DND-41 (cell line): ENCODE measurements around the gene DENND1A.

Experiments
- ATAC-seq: fragments of 200-7000 bp; cut with Tn5 transposase; 3 replicates; pipeline ENCODE4 v1.9.1; 2021; ENCODE audit warnings: low read depth; ENCODE audit not compliant: insufficient read depth
- DNase-seq: peaks from one replicate; pipeline ENCODE4 v3.0.0-alpha.2; 2020
- H2AFZ ChIP-seq: 2 replicates; pipeline ENCODE4 v1.6.0; 2012; ENCODE audit warnings: low read depth, low read length
- H3K27ac ChIP-seq: 2 replicates; pipeline ENCODE4 v1.5.1; 2012; ENCODE audit warnings: low read length, inconsistent platforms
- H3K27me3 ChIP-seq: fragments of 200-600 bp; sonication (generic); 2 replicates; pipeline ENCODE4 v1.6.0; 2012; ENCODE audit warnings: low read length, mild to moderate bottlenecking, inconsistent platforms; ENCODE audit not compliant: insufficient read depth, poor library complexity
- H3K36me3 ChIP-seq: 2 replicates; pipeline ENCODE4 v1.5.1; 2012; ENCODE audit warnings: low read length, inconsistent platforms; ENCODE audit not compliant: insufficient read depth
- H3K4me1 ChIP-seq: 2 replicates; pipeline ENCODE4 v1.5.1; 2012; ENCODE audit warnings: mild to moderate bottlenecking, low read length; ENCODE audit not compliant: insufficient read depth
- H3K4me2 ChIP-seq: 2 replicates; pipeline ENCODE4 v1.6.0; 2012; ENCODE audit warnings: mild to moderate bottlenecking, moderate library complexity, low read length, inconsistent platforms; ENCODE audit not compliant: insufficient read depth
- H3K4me3 ChIP-seq, 2 experiments: fragments of 200-600 bp in 1 of 2; shearing (Covaris generic) in 1 of 2; 2 replicates each; pipeline ENCODE4 v1.5.1; 2012 to 2016; ENCODE audit warnings: inconsistent platforms in 2 of 2, low read length in 2 of 2, mild to moderate bottlenecking in 2 of 2, low read depth in 1 of 2, moderate library complexity in 1 of 2
- H3K79me2 ChIP-seq: 2 replicates; pipeline ENCODE4 v1.6.0; 2012; ENCODE audit warnings: low read length, inconsistent platforms; ENCODE audit not compliant: insufficient read depth
- H3K9ac ChIP-seq: 2 replicates; pipeline ENCODE4 v1.6.0; 2012; ENCODE audit warnings: low read depth, mild to moderate bottlenecking, inconsistent platforms, low read length, moderate library complexity
- H3K9me3 ChIP-seq: 2 replicates; pipeline ENCODE4 v1.5.1; 2012; ENCODE audit warnings: low read length, moderate library complexity, mild to moderate bottlenecking, inconsistent platforms; ENCODE audit not compliant: insufficient read depth, severe bottlenecking
- H4K20me1 ChIP-seq: 2 replicates; pipeline ENCODE4 v1.6.0; 2012; ENCODE audit warnings: low read length; ENCODE audit not compliant: insufficient read depth
- EZH2 ChIP-seq: IDR thresholded peaks from 3 replicates; pipeline ENCODE4 v1.6.1; 2012; ENCODE audit warnings: borderline replicate concordance, low read depth, mild to moderate bottlenecking, moderate library complexity, low read length, inconsistent platforms; ENCODE audit not compliant: severe bottlenecking
- TF ChIP-seq, protein P1 (sequence below): IDR thresholded peaks from 2 replicates; pipeline ENCODE4 v1.5.1; 2012; ENCODE audit warnings: borderline replicate concordance, low read length, moderate library complexity, mild to moderate bottlenecking; ENCODE audit not compliant: poor library complexity, severe bottlenecking; ENCODE audit errors: extremely low read depth

DENND1A gene

DNA sequence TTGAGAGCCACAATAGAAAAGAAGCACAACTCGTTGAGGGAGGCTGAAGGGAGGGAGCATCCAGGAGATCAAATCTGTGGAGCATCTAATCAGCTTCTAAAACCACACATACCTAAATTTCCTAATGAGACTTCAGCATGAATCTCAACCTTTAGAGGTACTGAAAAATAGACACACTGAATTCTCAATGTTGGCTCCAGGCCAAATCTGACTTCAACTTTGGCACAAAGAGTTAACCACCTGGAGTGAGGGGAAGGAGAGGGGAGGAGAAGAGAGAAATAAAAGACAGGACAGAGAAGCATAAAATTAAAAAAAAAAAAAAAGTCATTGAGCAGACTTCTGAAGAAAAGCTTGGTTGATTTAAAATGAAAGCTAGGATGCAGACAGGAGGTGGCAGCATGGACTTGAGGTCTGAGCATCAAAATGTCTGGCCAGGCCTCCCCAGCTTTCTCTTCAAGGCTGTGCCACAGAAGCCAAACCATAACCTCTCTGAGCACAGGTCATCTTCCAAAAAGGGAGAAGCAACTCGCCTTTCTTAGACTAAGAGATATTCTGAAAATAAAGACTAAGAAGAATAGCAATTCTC is 205.6 kb downstream of the DENND1A start:
- Histone ChIP-seq H3K9me3 (peaks cover 15% of the 10 kb centered on the region), H3K27ac (no peak overlapping the region), H2AFZ (no peak overlapping the region), H4K20me1 (no peaks in the 10 kb centered on the region), H3K27me3 (no peaks in the 10 kb centered on the region), H3K4me1 (no peaks in the 10 kb centered on the region), H3K79me2 (no peaks in the 10 kb centered on the region), H3K4me3 (no peak overlapping the region), H3K9ac (no peak overlapping the region), H3K4me2 (no peak overlapping the region), H3K36me3 (no peaks in the 10 kb centered on the region)
- DNase-seq (no peak), ATAC-seq (no peak)
- no peak for TF ChIP-seq EZH2
- TF ChIP-seq, protein P1, sequence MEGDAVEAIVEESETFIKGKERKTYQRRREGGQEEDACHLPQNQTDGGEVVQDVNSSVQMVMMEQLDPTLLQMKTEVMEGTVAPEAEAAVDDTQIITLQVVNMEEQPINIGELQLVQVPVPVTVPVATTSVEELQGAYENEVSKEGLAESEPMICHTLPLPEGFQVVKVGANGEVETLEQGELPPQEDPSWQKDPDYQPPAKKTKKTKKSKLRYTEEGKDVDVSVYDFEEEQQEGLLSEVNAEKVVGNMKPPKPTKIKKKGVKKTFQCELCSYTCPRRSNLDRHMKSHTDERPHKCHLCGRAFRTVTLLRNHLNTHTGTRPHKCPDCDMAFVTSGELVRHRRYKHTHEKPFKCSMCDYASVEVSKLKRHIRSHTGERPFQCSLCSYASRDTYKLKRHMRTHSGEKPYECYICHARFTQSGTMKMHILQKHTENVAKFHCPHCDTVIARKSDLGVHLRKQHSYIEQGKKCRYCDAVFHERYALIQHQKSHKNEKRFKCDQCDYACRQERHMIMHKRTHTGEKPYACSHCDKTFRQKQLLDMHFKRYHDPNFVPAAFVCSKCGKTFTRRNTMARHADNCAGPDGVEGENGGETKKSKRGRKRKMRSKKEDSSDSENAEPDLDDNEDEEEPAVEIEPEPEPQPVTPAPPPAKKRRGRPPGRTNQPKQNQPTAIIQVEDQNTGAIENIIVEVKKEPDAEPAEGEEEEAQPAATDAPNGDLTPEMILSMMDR, result no peak

DNA sequence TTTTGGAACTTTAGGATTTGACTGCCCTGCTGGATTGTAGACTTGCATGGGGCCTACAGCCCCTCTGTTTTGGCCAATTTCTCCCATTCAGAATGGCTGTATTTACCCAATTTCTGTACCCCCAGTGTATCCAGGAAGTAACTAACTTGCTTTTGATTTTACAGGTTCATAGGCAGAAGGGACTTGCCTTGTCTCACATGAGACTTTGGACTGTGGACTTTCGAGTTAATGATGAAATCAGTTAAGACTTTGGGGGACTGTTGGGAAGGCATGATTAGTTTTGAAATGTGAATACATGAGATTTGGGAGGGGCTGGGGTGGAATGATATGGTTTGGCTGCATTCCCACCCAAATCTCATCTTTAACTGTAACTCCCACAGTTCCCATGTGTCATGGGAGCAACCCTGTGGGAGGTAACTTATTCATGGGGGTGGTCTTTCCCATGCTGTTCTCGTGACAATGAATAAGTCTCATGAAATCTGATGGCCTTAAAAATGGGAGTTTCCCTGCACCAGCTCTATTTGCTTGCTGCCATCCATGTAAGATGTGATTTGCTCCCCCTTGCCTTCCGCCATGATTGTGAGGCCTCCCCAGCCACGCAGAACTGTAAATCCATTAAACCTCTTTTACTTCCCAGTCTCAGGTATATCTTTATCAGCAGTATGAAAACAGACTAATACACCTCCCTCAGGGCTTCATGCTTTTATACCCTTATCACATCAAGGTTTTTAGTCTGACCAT is 206.6 kb downstream of the DENND1A start:
- Histone ChIP-seq H3K9me3 (peaks cover 15% of the 10 kb centered on the region), H3K27me3 (no peaks in the 10 kb centered on the region)

DNA sequence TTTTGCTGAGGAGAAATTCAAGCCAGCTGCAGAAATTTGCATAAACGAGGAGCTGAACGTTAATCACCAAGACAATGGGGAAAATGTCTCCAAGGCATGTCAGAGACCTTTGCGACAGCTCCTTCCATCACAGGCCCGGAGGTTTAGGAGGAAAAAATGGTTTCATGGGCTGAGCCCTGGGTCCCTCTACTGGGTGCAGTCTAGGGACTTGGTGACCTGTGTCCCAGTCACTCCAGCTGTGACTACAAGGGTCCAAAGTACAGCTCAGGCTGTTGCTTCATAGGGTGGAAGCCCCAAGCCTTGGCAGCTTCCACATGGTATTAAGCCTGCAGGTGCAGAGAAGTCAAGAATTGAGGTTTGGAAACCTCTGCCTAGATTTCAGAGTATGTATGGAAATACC is 207.5 kb downstream of the DENND1A start:
- no peaks in the 10 kb centered on the region for H3K79me2 ChIP-seq
- TF ChIP-seq, protein P1, result no peak
- no peak for TF ChIP-seq EZH2
- no peaks in the 10 kb centered on the region for H4K20me1 ChIP-seq
- no peak for ATAC-seq
- no peak overlapping the region for H3K4me2 ChIP-seq
- H3K36me3 ChIP-seq, result no peaks in the 10 kb centered on the region
- H3K4me3 ChIP-seq, result no peak overlapping the region
- H3K27me3 ChIP-seq, result no peaks in the 10 kb centered on the region
- no peak overlapping the region for H2AFZ ChIP-seq
- no peak overlapping the region for H3K9ac ChIP-seq
- H3K9me3 ChIP-seq, result peaks cover 15% of the 10 kb centered on the region
- H3K27ac ChIP-seq, result no peak overlapping the region
- H3K4me1 ChIP-seq, result no peaks in the 10 kb centered on the region
- no peak for DNase-seq

More for the DNA sequence above, 206.6 kb downstream of the DENND1A start:
- Histone ChIP-seq H3K9ac (no peak overlapping the region), H3K4me2 (no peak overlapping the region), H3K79me2 (no peaks in the 10 kb centered on the region), H4K20me1 (no peaks in the 10 kb centered on the region), H3K27ac (no peak overlapping the region), H3K4me3 (no peak overlapping the region), H2AFZ (no peak overlapping the region), H3K4me1 (no peaks in the 10 kb centered on the region), H3K36me3 (no peaks in the 10 kb centered on the region)
- TF ChIP-seq EZH2, result no peak
- TF ChIP-seq, protein P1, result no peak
- ATAC-seq (no peak), DNase-seq (no peak)
